ENCODE data around the gene POC1A. TPM values are rescaled to one million over a fixed set of nuclear protein-coding genes. Genes with fewer than 3 reads are reported as not detected.

POC1A gene
- total RNA-seq, 1 experiment from 2014 or later = 29.0 TPM

DNA sequence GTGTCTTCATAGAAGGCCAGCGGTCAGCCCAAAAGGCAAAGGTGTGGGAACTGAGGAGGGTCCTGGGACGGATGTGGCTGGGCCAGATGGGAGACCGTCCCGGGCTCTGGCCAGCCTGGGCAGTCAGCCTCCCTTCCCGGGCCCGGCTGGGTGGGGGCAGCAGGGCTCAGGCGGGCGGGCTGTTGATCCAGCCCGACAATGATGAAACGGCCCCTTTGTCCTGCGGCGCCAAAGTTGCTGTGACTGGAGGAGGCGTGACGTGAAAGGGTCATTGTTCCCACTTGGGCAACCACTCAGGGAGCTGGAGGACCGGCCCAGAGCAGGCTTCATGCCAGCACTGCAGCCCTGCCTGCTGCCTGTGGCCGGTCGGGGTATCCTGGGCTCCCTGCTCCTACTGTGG is 114.4 kb downstream of the POC1A start:
- Histone ChIP-seq H3K27ac (ENCODE audit: insufficient read length, low read depth, low read length) (no peak overlapping the region), H3K23me2 (ENCODE audit: insufficient read length, low read depth, low read length, poor library complexity, severe bottlenecking) (no peaks in the 10 kb centered on the region), H4K20me1 (ENCODE audit: control insufficient read depth, insufficient read depth, insufficient read length) (no peaks in the 10 kb centered on the region), H3K14ac (ENCODE audit: insufficient read depth, low read length) (no peak overlapping the region), H3K27me3 (ENCODE audit: insufficient read depth, low read length) (no peaks in the 10 kb centered on the region), H2BK20ac (ENCODE audit: low read depth, low read length, poor library complexity, severe bottlenecking) (no peak overlapping the region), H2AFZ (ENCODE audit: low read length) (no peak overlapping the region), H2BK5ac (ENCODE audit: insufficient read length, low read length) (no peak overlapping the region), H4K5ac (ENCODE audit: insufficient read length, low read depth, low read length) (no peak overlapping the region), H2BK15ac (ENCODE audit: low read depth, low read length) (no peak overlapping the region), H4K8ac (replicated peaks; ENCODE audit: insufficient read length, low read depth, low read length) (no peak overlapping the region), H2AK5ac (ENCODE audit: insufficient read length, low read length) (no peak overlapping the region), H2BK120ac (ENCODE audit: low read depth, low read length, poor library complexity, severe bottlenecking) (no peak overlapping the region), H3K4me1 (ENCODE audit: insufficient read depth, low read length) (no peaks in the 10 kb centered on the region), H3K79me2 (ENCODE audit: insufficient read depth, low read length) (no peaks in the 10 kb centered on the region), H4K91ac (ENCODE audit: insufficient read length, low read depth, low read length) (no peak overlapping the region), H2BK12ac (ENCODE audit: insufficient read length, low read depth, low read length) (no peak overlapping the region), H3K18ac (ENCODE audit: insufficient read length, low read depth, low read length) (no peak overlapping the region), H3K9me3 (ENCODE audit: control insufficient read depth, low read depth, low read length) (no peaks in the 10 kb centered on the region), H3K4me2 (ENCODE audit: insufficient read depth, insufficient read length, low read length) (no peak overlapping the region), H3K23ac (ENCODE audit: insufficient read length, low read depth, low read length) (no peak overlapping the region), H3T11ph (ENCODE audit: low read length) (no peak overlapping the region), H3K79me1 (ENCODE audit: insufficient read depth, low read depth, low read length, poor library complexity, severe bottlenecking) (no peaks in the 10 kb centered on the region), H3K56ac (ENCODE audit: insufficient read length, low read depth, low read length) (no peak overlapping the region), H3K4ac (ENCODE audit: low read depth, low read length) (no peak overlapping the region), H3K9ac (ENCODE audit: extremely low read depth, insufficient read length, low read length) (no peak overlapping the region)
- DNase-seq = no peak
- no CpG with 5 or more reads among the region's 17 CpGs for WGBS (ENCODE audit: extremely low coverage, insufficient read length, low lambda C conversion rate)
- no peaks in the 10 kb centered on the region for H3K9me3 Mint-ChIP-seq
- no peaks in the 10 kb centered on the region for H3K36me3 Mint-ChIP-seq (ENCODE audit: insufficient read depth in 1 of 3, low read depth in 3 of 3)
- H3K4me1 Mint-ChIP-seq = peaks cover 3 to 16% of the 10 kb centered on the region in 2 experiments; a peak in 3 of 4 replicates
- peak overlapping the region in 1 of 3 experiments; percentile 89; a peak in 2 of 7 replicates for H3K27ac Mint-ChIP-seq
- H3K4me3 Mint-ChIP-seq = no peak overlapping the region
- H3K27me3 Mint-ChIP-seq (ENCODE audit: low read depth) = peaks cover 2% of the 10 kb centered on the region
- TF ChIP-seq, protein P1, sequence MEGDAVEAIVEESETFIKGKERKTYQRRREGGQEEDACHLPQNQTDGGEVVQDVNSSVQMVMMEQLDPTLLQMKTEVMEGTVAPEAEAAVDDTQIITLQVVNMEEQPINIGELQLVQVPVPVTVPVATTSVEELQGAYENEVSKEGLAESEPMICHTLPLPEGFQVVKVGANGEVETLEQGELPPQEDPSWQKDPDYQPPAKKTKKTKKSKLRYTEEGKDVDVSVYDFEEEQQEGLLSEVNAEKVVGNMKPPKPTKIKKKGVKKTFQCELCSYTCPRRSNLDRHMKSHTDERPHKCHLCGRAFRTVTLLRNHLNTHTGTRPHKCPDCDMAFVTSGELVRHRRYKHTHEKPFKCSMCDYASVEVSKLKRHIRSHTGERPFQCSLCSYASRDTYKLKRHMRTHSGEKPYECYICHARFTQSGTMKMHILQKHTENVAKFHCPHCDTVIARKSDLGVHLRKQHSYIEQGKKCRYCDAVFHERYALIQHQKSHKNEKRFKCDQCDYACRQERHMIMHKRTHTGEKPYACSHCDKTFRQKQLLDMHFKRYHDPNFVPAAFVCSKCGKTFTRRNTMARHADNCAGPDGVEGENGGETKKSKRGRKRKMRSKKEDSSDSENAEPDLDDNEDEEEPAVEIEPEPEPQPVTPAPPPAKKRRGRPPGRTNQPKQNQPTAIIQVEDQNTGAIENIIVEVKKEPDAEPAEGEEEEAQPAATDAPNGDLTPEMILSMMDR (conservative IDR thresholded peaks at IDR 0.05) = no peak

Measured in H9 (cell line).